Breast epithelium (tissue), 4 donors: ENCODE data around the gene NAV2. TPM values are rescaled to one million over a fixed set of nuclear protein-coding genes. Genes with fewer than 3 reads are reported as not detected.

Experiments used
- DNase-seq, 2 donors: peaks; one replicate each; pipeline ENCODE4 v3.0.0-alpha.2; 2019; ENCODE audit warnings: low spot score in 2 of 2
- H3K27ac ChIP-seq, 2 donors: fragments of 200-600 bp; sonication (generic) in 1 of 2; one replicate each; pipeline ENCODE4 v1.5.1; 2016 to 2019; ENCODE audit warnings: mild to moderate bottlenecking in 1 of 2
- H3K27me3 ChIP-seq, 2 donors: fragments of 200-600 bp; sonication (generic) in 1 of 2; one replicate each; pipeline versions ENCODE4 v1.5.1 to v1.6.0; 2017 to 2019; ENCODE audit warnings: control low read depth in 1 of 2, mild to moderate bottlenecking in 1 of 2
- H3K36me3 ChIP-seq: fragments of 200-600 bp; one replicate; pipeline ENCODE4 v1.5.1; 2019
- H3K4me1 ChIP-seq, 2 donors: fragments of 200-600 bp; sonication (generic); one replicate each; pipeline ENCODE4 v1.5.1; 2016 to 2019; ENCODE audit warnings: control low read depth in 1 of 2
- H3K4me3 ChIP-seq, 3 donors: fragments of 200-600 bp; sonication (generic); 1 replicate in 2 of 3; 2 replicates in 1 of 3; pipeline ENCODE4 v1.5.1; 2016 to 2019; ENCODE audit warnings: mild to moderate bottlenecking in 3 of 3, moderate library complexity in 2 of 3
- H3K9me3 ChIP-seq, 2 donors: fragments of 200-600 bp; sonication (generic) in 1 of 2; one replicate each; pipeline ENCODE4 v1.5.1; 2016 to 2019; ENCODE audit warnings: control low read depth in 1 of 2
- POLR2A ChIP-seq: fragments of 450-650 bp; IDR thresholded peaks from one replicate; pipeline ENCODE4 v1.6.1; 2016; ENCODE audit warnings: antibody characterized with exemption, mild to moderate bottlenecking, moderate library complexity
- POLR2AphosphoS5 ChIP-seq, 3 donors: sonication (generic); formaldehyde crosslinking; IDR thresholded peaks; one replicate each; pipeline ENCODE4 v1.6.1; 2017; ENCODE audit warnings: antibody characterized with exemption in 3 of 3
- intact Hi-C: fragments of 100-400 bp; cut with DNase I; formaldehyde crosslinking; loops from one replicate; pipeline ENCODE4 v1.15.1; 2023; ENCODE audit warnings: low total_unique reads
- total RNA-seq, 3 donors: library from RNA; depleted of rRNA; stranded (reverse); fragments of >200 nt; gene quantifications; one replicate each; pipeline ENCODE4 v1.1.0, GENCODE V29; 2016
- TF ChIP-seq, protein P1 (sequence below), 3 donors: fragments of 450-650 bp; IDR thresholded peaks; one replicate each; pipeline ENCODE4 v1.5.1; 2016 to 2017; ENCODE audit warnings: antibody characterized with exemption in 3 of 3, mild to moderate bottlenecking in 3 of 3, moderate library complexity in 3 of 3

Gene NAV2
- total RNA-seq, 3 donors from 2014 or later = 28.2 to 61.8 (median 31.4) TPM

DNA sequence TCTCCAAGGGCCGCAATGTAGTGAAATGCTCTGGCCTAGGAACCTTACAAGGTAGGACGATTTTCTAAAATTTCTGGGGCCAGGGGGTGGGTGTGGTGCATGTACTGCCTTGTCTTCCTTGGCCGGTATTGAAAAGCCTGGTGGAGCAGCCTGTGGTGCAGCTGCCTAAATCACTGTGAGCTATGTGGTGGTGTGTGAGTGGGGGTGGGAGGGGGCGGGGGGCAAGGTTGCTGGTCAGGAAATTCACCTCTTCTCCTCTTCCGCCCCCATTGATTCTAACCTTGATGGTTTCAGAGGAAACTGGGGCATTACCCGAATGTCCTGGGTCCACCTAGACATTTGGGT lies 310.4 kb downstream of the NAV2 start:
- intact Hi-C loops = no loop called here
- Histone ChIP-seq H3K36me3 (no peaks in the 10 kb centered on the region), H3K4me1 (peaks cover 0 to 42% of the 10 kb centered on the region in 2 donors), H3K9me3 (no peaks in the 10 kb centered on the region), H3K27ac (peak overlapping the region; percentile 65 to 71), H3K27me3 (no peaks in the 10 kb centered on the region), H3K4me3 (peak overlapping the region in 2 of 3 donors; percentile 5 to 39)
- no peak for DNase-seq
- TF ChIP-seq POLR2A (no peak), POLR2AphosphoS5 (IDR thresholded peaks at IDR 0.05) (no peak)
- TF ChIP-seq, protein P1, sequence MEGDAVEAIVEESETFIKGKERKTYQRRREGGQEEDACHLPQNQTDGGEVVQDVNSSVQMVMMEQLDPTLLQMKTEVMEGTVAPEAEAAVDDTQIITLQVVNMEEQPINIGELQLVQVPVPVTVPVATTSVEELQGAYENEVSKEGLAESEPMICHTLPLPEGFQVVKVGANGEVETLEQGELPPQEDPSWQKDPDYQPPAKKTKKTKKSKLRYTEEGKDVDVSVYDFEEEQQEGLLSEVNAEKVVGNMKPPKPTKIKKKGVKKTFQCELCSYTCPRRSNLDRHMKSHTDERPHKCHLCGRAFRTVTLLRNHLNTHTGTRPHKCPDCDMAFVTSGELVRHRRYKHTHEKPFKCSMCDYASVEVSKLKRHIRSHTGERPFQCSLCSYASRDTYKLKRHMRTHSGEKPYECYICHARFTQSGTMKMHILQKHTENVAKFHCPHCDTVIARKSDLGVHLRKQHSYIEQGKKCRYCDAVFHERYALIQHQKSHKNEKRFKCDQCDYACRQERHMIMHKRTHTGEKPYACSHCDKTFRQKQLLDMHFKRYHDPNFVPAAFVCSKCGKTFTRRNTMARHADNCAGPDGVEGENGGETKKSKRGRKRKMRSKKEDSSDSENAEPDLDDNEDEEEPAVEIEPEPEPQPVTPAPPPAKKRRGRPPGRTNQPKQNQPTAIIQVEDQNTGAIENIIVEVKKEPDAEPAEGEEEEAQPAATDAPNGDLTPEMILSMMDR (IDR thresholded peaks at IDR 0.05) = no peak

DNA sequence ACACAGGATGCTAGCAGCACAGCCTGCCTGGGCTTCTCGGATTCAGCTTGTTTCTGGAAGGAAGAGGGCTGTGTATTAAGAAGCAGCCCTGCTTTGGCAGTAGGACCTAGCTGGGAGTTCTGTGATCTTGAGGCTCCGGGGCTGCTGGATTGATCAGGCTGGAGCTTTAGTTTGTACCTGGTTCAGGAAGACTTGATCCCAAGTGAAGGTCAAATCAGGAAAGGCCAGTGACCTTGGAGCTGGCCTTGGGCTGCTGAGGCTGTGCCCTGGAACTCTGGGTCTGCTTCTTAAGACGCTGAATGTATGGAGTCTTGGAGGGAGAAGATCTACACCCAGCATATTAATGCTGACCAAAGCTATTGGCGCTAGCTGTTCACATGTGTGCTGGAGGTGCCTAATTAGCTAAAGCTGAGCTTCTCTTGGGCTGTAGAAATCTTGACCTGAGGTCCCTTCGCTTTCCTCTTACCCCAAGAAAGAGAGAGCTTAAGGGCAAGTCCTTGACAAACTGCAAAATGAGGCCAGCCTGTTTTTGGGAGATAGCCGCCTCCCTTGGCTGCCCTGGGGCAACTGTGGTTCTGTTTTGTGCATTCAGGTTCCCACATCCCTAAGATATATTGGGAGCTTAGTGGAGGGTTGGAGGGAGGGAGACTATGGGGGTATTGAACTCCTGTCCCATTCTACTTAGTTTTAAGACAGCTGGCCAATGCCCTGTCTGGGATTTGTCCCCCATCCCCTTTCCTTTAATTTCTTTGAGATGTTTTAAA lies 311.7 kb downstream of the NAV2 start:
- TF ChIP-seq, protein P1 (IDR thresholded peaks at IDR 0.05) = no peak
- TF ChIP-seq POLR2AphosphoS5 (IDR thresholded peaks at IDR 0.05) (no peak), POLR2A (no peak)
- Histone ChIP-seq H3K36me3 (no peaks in the 10 kb centered on the region), H3K27ac (peak overlapping the region; percentile 65 to 71), H3K27me3 (no peaks in the 10 kb centered on the region), H3K9me3 (no peaks in the 10 kb centered on the region), H3K4me1 (peaks cover 0 to 42% of the 10 kb centered on the region in 2 donors), H3K4me3 (no peak overlapping the region)
- intact Hi-C loops = no loop called here
- DNase-seq = no peak

DNA sequence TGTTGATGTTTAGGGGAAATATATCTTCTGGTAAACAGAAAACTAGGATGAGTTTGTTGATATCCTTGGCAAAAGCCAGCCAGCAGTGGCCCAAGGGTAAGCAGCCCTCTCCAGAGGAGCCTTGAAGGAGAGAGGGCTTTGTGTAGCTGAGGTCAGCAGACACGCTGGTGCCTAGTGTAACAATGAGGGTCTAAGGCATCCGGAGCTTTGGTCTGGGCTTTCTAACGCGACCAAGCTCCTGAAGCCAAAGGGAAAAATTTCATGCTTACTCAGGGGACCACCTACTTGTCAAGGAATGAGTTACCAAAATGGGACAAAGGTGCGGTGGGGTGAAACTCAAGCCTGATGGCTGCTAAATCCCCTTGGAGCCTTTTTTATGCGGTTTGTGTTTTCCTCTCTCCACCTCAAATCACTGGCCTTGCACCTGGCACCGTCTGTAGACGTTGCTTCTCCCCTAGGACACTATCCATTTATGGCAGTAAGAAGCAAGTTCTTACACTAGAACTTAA lies 312.7 kb downstream of the NAV2 start:
- DNase-seq = no peak
- Histone ChIP-seq H3K27me3 (no peaks in the 10 kb centered on the region), H3K4me1 (peaks cover 0 to 37% of the 10 kb centered on the region in 2 donors), H3K4me3 (no peak overlapping the region), H3K36me3 (no peaks in the 10 kb centered on the region), H3K27ac (peak overlapping the region in 1 of 2 donors; percentile 42), H3K9me3 (no peaks in the 10 kb centered on the region)
- intact Hi-C loops = no loop called here
- TF ChIP-seq POLR2AphosphoS5 (IDR thresholded peaks at IDR 0.05) (no peak), POLR2A (no peak)
- TF ChIP-seq, protein P1 (IDR thresholded peaks at IDR 0.05) = no peak

DNA sequence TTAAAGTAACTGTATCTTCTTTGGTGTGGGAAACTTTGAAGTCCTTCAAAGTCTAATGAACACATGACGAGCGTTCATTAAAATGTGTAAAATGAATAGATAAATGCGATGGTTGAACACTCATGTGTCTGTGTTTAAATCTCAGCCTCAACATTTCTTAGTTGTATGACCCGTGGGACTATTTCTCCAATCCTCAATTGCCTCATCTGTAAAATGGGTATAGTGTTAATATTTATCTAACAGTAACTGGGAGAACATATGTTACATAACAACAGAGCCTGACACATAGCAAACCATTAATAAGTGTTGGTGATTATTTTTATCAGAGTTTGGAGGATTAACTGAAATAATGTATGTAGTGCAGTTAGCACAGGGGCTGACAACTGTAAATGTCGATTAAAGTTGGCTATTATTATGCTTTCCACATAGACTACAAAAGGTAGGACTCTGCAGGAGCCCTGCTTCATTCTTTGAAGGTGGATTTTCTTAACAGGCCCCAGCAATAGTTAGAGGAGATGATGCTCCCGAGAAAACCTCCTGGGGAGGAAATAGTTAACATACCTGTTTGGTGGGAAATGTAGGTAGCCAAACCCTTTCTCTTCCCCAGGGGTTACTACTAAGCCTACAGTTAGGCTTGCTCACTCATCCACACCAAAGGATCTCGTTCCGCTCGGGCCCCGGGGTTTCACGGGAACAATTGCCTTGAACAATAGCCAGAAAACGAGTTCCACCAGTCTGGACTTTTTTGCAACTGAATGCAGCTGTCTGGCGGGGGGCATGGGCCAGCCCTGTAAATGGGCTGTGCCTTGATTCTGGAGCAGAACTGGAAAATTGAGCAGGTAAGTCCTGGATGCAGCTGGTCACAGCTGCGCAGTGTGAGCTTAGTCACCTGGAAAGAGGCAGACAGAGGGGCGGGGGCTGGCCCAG lies 314.3 kb downstream of the NAV2 start:
- TF ChIP-seq POLR2AphosphoS5 (IDR thresholded peaks at IDR 0.05) (no peak), POLR2A (no peak)
- TF ChIP-seq, protein P1 (IDR thresholded peaks at IDR 0.05) = no peak
- H3K27ac ChIP-seq = peak overlapping the region in 1 of 2 donors; percentile 43
- DNase-seq = peak in 1 of 2 donors; percentile 32
- H3K36me3 ChIP-seq = no peaks in the 10 kb centered on the region
- H3K9me3 ChIP-seq = no peaks in the 10 kb centered on the region
- no peaks in the 10 kb centered on the region for H3K27me3 ChIP-seq
- intact Hi-C loops = no loop called here
- peaks cover 0 to 36% of the 10 kb centered on the region in 2 donors for H3K4me1 ChIP-seq
- no peak overlapping the region for H3K4me3 ChIP-seq
